Mucosa of descending colon (tissue), 3 donors: ENCODE results near the gene GJA8. TPM values are rescaled to one million over a fixed set of nuclear protein-coding genes. Genes with fewer than 3 reads are reported as not detected.

Experiments
- ATAC-seq: fragments of 200-7000 bp; cut with Tn5 transposase; one replicate; pipeline ENCODE4 v1.9.1; 2020; ENCODE audit warnings: mild to moderate bottlenecking, moderate library complexity
- DNase-seq, 3 donors: peaks; one replicate each; pipeline ENCODE4 v3.0.0-alpha.2; 2020
- H3K36me3 ChIP-seq: fragments of 200-600 bp; one replicate; pipeline ENCODE4 v1.8.0; 2021; ENCODE audit warnings: low read depth, mild to moderate bottlenecking
- H3K4me1 ChIP-seq: fragments of 200-600 bp; one replicate; pipeline ENCODE4 v1.8.0; 2021; ENCODE audit warnings: low read depth, mild to moderate bottlenecking
- H3K4me3 ChIP-seq: fragments of 200-600 bp; one replicate; pipeline ENCODE4 v1.8.0; 2021; ENCODE audit warnings: mild to moderate bottlenecking
- H3K9me3 ChIP-seq: fragments of 200-600 bp; one replicate; pipeline ENCODE4 v1.8.0; 2021; ENCODE audit warnings: mild to moderate bottlenecking
- intact Hi-C, 2 donors: fragments of 100-400 bp; cut with DNase I in 1 of 2; cut with micrococcal nuclease in 1 of 2; formaldehyde crosslinking; loops; one replicate each; pipeline versions ENCODE4 v1.11.0 to v1.11.1; 2022; cut with DNase I, micrococcal nuclease
- total RNA-seq, 3 donors: library from RNA; stranded (reverse); fragmentation: NEBNext Ultra II Directional in 2 of 3; extraction: Animal tissue kit (Norgen Biotek cat#: 25700) in 2 of 3; gene quantifications; one replicate each; pipeline versions ENCODE4 v1.2.1 to v1.2.4, GENCODE V29; 2021 to 2023
- TF ChIP-seq, protein P1 (sequence below): fragments of 200-600 bp; IDR thresholded peaks from one replicate; pipeline ENCODE4 v1.8.0; 2022; ENCODE audit warnings: antibody characterized with exemption, mild to moderate bottlenecking
- donor health status: DM: no; HTN: no; CAD: no; lungs with moderate emphysema.
- donor health status: DM: no; HTN: no; CAD: no.
- donor health status: DM: no; HTN: yes; CAD: no.

GJA8 gene
- total RNA-seq, 3 donors from 2014 or later, result not detected

DNA sequence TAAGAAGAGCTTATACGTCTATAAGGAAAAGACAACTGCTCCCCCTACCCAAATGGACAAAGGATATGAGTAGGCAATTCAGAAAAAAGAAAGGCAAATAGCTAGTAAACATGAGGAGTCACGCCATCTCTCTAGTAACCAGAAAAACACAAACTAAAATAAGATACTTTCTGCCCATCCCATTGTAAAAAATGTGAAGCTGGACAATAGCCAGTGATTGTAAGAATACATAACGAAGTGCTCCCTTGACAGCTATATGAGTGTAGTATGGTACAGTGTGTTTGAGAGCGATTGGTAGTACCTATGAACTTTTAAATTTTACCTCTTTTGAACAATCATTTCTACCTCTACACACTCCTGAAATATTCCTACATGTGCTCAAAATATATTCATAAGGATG lies 7.5 kb upstream of the GJA8 start:
- intact Hi-C loops, result loop anchor here in 1 of 2 donors (10.0 kb wide), 1 partner anchor 400 kb away; no protein-coding TSS in a partner anchor

DNA sequence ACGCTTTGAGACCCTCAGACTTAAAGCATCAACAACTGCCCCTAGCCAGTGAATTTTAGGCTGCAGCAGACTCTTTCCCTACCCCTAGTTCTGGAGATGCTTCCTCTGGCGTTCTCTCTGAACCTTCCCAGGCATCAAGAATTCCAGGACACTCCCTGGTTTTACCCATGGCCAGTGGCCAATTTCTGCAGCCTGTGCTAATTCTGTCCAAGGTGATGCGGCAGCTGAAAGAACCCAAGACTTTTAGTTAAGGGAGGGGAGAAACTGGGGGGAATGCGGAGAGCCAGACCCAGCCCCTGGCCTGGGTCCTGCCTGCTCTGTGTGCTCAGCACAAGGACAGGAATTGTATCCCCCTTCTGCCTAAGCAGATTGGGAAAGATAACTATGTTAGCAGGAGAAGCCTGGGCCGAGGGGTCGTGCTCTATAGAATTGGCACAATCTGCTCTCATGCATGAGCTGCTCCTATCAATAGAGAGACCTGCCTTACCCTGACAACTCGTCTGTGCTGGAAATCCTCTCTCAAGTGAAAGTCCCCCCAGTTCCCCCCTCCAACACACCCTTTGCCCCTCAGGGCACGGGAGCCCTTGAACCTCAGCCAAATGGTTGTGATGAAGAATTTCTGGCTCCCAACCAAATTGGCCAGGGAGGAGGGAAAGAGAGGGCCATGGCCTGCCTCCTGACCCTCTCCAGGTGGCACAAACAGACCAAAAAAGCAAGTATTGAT lies 5.4 kb upstream of the GJA8 start:
- ATAC-seq (no peak), DNase-seq (no peak)
- no peaks in the 10 kb centered on the region for H3K9me3 ChIP-seq
- H3K4me1 ChIP-seq, result peaks cover 3% of the 10 kb centered on the region
- no peaks in the 10 kb centered on the region for H3K36me3 ChIP-seq
- no peak overlapping the region for H3K4me3 ChIP-seq
- TF ChIP-seq, protein P1, sequence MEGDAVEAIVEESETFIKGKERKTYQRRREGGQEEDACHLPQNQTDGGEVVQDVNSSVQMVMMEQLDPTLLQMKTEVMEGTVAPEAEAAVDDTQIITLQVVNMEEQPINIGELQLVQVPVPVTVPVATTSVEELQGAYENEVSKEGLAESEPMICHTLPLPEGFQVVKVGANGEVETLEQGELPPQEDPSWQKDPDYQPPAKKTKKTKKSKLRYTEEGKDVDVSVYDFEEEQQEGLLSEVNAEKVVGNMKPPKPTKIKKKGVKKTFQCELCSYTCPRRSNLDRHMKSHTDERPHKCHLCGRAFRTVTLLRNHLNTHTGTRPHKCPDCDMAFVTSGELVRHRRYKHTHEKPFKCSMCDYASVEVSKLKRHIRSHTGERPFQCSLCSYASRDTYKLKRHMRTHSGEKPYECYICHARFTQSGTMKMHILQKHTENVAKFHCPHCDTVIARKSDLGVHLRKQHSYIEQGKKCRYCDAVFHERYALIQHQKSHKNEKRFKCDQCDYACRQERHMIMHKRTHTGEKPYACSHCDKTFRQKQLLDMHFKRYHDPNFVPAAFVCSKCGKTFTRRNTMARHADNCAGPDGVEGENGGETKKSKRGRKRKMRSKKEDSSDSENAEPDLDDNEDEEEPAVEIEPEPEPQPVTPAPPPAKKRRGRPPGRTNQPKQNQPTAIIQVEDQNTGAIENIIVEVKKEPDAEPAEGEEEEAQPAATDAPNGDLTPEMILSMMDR, result no peak
- intact Hi-C loops, result loop anchor here in 1 of 2 donors (10.0 kb wide), 1 partner anchor 402 kb away; no protein-coding TSS in a partner anchor

More for the DNA sequence above, 7.5 kb upstream of the GJA8 start:
- no peak overlapping the region for H3K4me3 ChIP-seq
- H3K36me3 ChIP-seq, result no peaks in the 10 kb centered on the region
- TF ChIP-seq, protein P1, result no peak
- peaks cover 3% of the 10 kb centered on the region for H3K4me1 ChIP-seq
- no peaks in the 10 kb centered on the region for H3K9me3 ChIP-seq
- DNase-seq (no peak), ATAC-seq (no peak)

DNA sequence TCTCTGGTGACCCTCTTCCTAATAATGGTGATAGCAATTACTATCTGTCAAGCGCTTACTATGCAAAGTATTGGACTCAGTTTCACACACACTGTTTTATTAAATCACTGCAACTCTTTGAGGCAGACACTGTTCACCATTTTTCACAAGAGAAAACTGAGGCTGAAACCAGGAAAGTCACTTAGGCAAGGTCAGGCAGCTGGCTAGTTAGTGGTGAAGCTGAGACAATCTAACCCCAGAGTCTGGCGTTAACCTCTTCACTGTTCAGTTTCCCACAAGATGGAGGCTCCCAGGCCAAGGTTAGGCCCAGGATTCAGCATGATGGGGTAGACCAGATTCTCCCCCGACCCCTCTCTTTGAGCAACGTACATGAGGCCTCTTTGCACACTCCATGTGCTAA lies 4.8 kb upstream of the GJA8 start:
- Histone ChIP-seq H3K9me3 (no peaks in the 10 kb centered on the region), H3K36me3 (no peaks in the 10 kb centered on the region), H3K4me3 (no peak overlapping the region), H3K4me1 (no peaks in the 10 kb centered on the region)
- DNase-seq (no peak), ATAC-seq (no peak)
- TF ChIP-seq, protein P1, result no peak
- intact Hi-C loops, result loop anchor here in 1 of 2 donors (10.0 kb wide), 1 partner anchor 403 kb away; no protein-coding TSS in a partner anchor

DNA sequence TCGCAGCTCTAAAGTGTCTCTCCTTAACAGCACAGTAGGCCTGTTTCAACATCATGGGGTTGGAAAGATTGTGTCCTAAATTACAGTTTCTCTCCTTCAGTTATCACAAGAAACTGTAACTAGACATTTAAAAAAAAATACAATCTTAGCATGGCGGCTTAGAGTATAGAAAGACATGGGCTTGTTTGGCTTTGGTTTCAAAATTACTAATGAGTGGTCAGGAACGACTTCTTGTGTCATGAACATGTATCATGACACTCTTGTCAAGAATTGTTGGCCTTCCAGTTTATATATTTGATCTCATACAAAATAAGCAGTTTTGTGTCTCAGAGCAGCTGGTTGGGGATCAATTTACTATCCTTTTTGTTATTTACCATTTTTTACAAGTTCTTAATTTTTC lies 2.1 kb downstream of the GJA8 start:
- TF ChIP-seq, protein P1, result no peak
- intact Hi-C loops, result no loop called here
- ATAC-seq, result no peak

DNA sequence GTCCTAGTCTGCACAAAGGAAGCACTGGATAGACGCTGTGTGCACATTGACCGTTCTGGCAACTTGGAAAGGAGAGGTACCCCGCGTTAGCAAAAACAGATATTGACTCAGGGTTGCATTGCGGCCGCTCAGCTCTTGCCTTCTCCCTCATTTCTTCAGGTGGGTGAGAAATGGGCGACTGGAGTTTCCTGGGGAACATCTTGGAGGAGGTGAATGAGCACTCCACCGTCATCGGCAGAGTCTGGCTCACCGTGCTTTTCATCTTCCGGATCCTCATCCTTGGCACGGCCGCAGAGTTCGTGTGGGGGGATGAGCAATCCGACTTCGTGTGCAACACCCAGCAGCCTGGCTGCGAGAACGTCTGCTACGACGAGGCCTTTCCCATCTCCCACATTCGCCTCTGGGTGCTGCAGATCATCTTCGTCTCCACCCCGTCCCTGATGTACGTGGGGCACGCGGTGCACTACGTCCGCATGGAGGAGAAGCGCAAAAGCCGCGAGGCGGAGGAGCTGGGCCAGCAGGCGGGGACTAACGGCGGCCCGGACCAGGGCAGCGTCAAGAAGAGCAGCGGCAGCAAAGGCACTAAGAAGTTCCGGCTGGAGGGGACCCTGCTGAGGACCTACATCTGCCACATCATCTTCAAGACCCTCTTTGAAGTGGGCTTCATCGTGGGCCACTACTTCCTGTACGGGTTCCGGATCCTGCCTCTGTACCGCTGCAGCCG lies 5.4 kb downstream of the GJA8 start:
- TF ChIP-seq, protein P1, result no peak
- Histone ChIP-seq H3K4me1 (no peaks in the 10 kb centered on the region), H3K4me3 (no peak overlapping the region), H3K9me3 (no peaks in the 10 kb centered on the region), H3K36me3 (no peaks in the 10 kb centered on the region)
- no peak for ATAC-seq
- intact Hi-C loops, result no loop called here
- no peak for DNase-seq

More for the DNA sequence above, 2.1 kb downstream of the GJA8 start:
- Histone ChIP-seq H3K36me3 (no peaks in the 10 kb centered on the region), H3K4me1 (no peaks in the 10 kb centered on the region), H3K9me3 (no peaks in the 10 kb centered on the region), H3K4me3 (no peak overlapping the region)
- DNase-seq, result no peak
